Measurements from ENCODE around the gene ST8SIA6.

ST8SIA6 gene

DNA sequence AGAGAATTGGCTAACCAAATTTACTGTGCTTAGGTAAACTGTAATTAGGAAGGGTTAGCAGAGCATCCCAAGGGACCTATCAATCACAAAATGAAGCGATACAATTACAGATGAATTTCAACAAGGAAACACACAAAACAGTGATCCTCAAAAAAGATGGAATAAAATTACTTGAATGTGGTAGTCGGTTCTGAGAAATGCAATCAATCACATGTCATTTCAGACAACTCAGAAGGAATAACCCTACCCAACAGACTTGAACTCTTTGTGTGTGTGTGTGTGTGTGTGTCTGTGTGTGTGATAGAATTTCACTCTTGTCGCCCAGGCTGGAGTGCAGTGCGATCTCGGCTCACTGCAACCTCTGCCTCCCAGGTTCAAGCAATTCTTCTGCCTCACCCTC lies 43.5 kb downstream of the ST8SIA6 start:
- no peak overlapping the region for H3K9ac ChIP-seq (ENCODE audit: low read depth, low read length, poor library complexity, severe bottlenecking)
- TF ChIP-seq EZH2phosphoT487 (IDR thresholded peaks at IDR 0.05; ENCODE audit: borderline replicate concordance) = no peak
- TF ChIP-seq, protein P1, sequence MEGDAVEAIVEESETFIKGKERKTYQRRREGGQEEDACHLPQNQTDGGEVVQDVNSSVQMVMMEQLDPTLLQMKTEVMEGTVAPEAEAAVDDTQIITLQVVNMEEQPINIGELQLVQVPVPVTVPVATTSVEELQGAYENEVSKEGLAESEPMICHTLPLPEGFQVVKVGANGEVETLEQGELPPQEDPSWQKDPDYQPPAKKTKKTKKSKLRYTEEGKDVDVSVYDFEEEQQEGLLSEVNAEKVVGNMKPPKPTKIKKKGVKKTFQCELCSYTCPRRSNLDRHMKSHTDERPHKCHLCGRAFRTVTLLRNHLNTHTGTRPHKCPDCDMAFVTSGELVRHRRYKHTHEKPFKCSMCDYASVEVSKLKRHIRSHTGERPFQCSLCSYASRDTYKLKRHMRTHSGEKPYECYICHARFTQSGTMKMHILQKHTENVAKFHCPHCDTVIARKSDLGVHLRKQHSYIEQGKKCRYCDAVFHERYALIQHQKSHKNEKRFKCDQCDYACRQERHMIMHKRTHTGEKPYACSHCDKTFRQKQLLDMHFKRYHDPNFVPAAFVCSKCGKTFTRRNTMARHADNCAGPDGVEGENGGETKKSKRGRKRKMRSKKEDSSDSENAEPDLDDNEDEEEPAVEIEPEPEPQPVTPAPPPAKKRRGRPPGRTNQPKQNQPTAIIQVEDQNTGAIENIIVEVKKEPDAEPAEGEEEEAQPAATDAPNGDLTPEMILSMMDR (conservative IDR thresholded peaks at IDR 0.05; ENCODE audit: low read length) = no peak
- H2AFZ ChIP-seq (ENCODE audit: low read length) = no peak overlapping the region
- no peak overlapping the region for H3K4me2 ChIP-seq (ENCODE audit: low read depth, low read length, poor library complexity, severe bottlenecking)
- no peaks in the 10 kb centered on the region for H4K20me1 ChIP-seq (ENCODE audit: insufficient read depth, low read length, poor library complexity, severe bottlenecking)
- H3K36me3 ChIP-seq (ENCODE audit: insufficient read depth, low read length) = no peaks in the 10 kb centered on the region
- H3K79me2 ChIP-seq (ENCODE audit: insufficient read depth, low read length) = no peaks in the 10 kb centered on the region
- no peaks in the 10 kb centered on the region for H3K4me1 ChIP-seq (ENCODE audit: insufficient read depth, low read length, poor library complexity, severe bottlenecking)
- H3F3A ChIP-seq (ENCODE audit: low read depth) = no peaks in the 10 kb centered on the region
- no peaks in the 10 kb centered on the region for H3K9me2 ChIP-seq (replicated peaks; ENCODE audit: low read depth, low read length)
- H3K27me3 ChIP-seq (ENCODE audit: insufficient read depth, low read length, poor library complexity, severe bottlenecking) = no peaks in the 10 kb centered on the region
- no peak overlapping the region for H3K4me3 ChIP-seq (ENCODE audit: low read length, poor library complexity, severe bottlenecking)
- H3K9me3 ChIP-seq (ENCODE audit: insufficient read depth, low read depth, low read length) = no peaks in the 10 kb centered on the region; the same call in 1 of the 2 replicates

- TF ChIP-seq EZH2phosphoT487 (IDR thresholded peaks at IDR 0.05; ENCODE audit: borderline replicate concordance) = no peak
- TF ChIP-seq, protein P1 (conservative IDR thresholded peaks at IDR 0.05; ENCODE audit: low read length) = peak; percentile 75
- no peaks in the 10 kb centered on the region for H4K20me1 ChIP-seq (ENCODE audit: insufficient read depth, low read length, poor library complexity, severe bottlenecking)
- no peak overlapping the region for H3K4me2 ChIP-seq (ENCODE audit: low read depth, low read length, poor library complexity, severe bottlenecking)
- H3K9me2 ChIP-seq (replicated peaks; ENCODE audit: low read depth, low read length) = no peaks in the 10 kb centered on the region
- no peaks in the 10 kb centered on the region for H3K79me2 ChIP-seq (ENCODE audit: insufficient read depth, low read length)
- no peaks in the 10 kb centered on the region for H3K9me3 ChIP-seq (ENCODE audit: insufficient read depth, low read depth, low read length)
- no peaks in the 10 kb centered on the region for H3F3A ChIP-seq (ENCODE audit: low read depth)
- H3K4me3 ChIP-seq (ENCODE audit: low read length, poor library complexity, severe bottlenecking) = no peak overlapping the region
- H3K36me3 ChIP-seq (ENCODE audit: insufficient read depth, low read length) = no peaks in the 10 kb centered on the region
- H3K27me3 ChIP-seq (ENCODE audit: insufficient read depth, low read length, poor library complexity, severe bottlenecking) = no peaks in the 10 kb centered on the region
- no peaks in the 10 kb centered on the region for H3K4me1 ChIP-seq (ENCODE audit: insufficient read depth, low read length, poor library complexity, severe bottlenecking)
- no peak overlapping the region for H2AFZ ChIP-seq (ENCODE audit: low read length)
- H3K9ac ChIP-seq (ENCODE audit: low read depth, low read length, poor library complexity, severe bottlenecking) = no peak overlapping the region
Measured at GRCh38 chr10:17409170-17409733, 45.1 kb downstream of the ST8SIA6 start.

- TF ChIP-seq EZH2phosphoT487 (IDR thresholded peaks at IDR 0.05; ENCODE audit: borderline replicate concordance) = no peak
- TF ChIP-seq, protein P1 (conservative IDR thresholded peaks at IDR 0.05; ENCODE audit: low read length) = no peak
- H3K4me2 ChIP-seq (ENCODE audit: low read depth, low read length, poor library complexity, severe bottlenecking) = no peak overlapping the region
- no peaks in the 10 kb centered on the region for H3K9me3 ChIP-seq (ENCODE audit: insufficient read depth, low read depth, low read length)
- H3F3A ChIP-seq (ENCODE audit: low read depth) = no peaks in the 10 kb centered on the region
- H3K4me3 ChIP-seq (ENCODE audit: low read length, poor library complexity, severe bottlenecking) = no peak overlapping the region
- H3K79me2 ChIP-seq (ENCODE audit: insufficient read depth, low read length) = no peaks in the 10 kb centered on the region
- no peaks in the 10 kb centered on the region for H3K36me3 ChIP-seq (ENCODE audit: insufficient read depth, low read length)
- H3K9me2 ChIP-seq (replicated peaks; ENCODE audit: low read depth, low read length) = no peaks in the 10 kb centered on the region
- no peaks in the 10 kb centered on the region for H4K20me1 ChIP-seq (ENCODE audit: insufficient read depth, low read length, poor library complexity, severe bottlenecking)
- no peaks in the 10 kb centered on the region for H3K4me1 ChIP-seq (ENCODE audit: insufficient read depth, low read length, poor library complexity, severe bottlenecking)
- no peaks in the 10 kb centered on the region for H3K27me3 ChIP-seq (ENCODE audit: insufficient read depth, low read length, poor library complexity, severe bottlenecking)
- H3K9ac ChIP-seq (ENCODE audit: low read depth, low read length, poor library complexity, severe bottlenecking) = no peak overlapping the region
- no peak overlapping the region for H2AFZ ChIP-seq (ENCODE audit: low read length)
Measured at GRCh38 chr10:17407047-17407446, 47.3 kb downstream of the ST8SIA6 start.

Measured in Loucy (cell line).